H9 (cell line): Measurements from ENCODE around the gene PAOX. TPM values are rescaled to one million over a fixed set of nuclear protein-coding genes. Genes with fewer than 3 reads are reported as not detected.
A peak's percentile ranks its signal among the peaks of the same experiment; 100 is the strongest.

Source experiments
- DNase-seq: peaks from one replicate; pipeline ENCODE4 v3.0.0-alpha.2; 2017
- H2AFZ ChIP-seq: one replicate; pipeline ENCODE4 v1.6.1; 2013; ENCODE audit warnings: mild to moderate bottlenecking, low read length, control low read depth, moderate library complexity
- H2AK5ac ChIP-seq: 2 replicates; pipeline ENCODE4 v1.6.1; 2013; ENCODE audit warnings: low read length, control low read depth, mixed read lengths; ENCODE audit not compliant: insufficient read length
- H2BK120ac ChIP-seq: one replicate; pipeline ENCODE4 v1.6.1; 2013; ENCODE audit warnings: low read depth, mild to moderate bottlenecking, low read length, control low read depth, inconsistent platforms; ENCODE audit not compliant: poor library complexity, severe bottlenecking
- H2BK12ac ChIP-seq: 2 replicates; pipeline ENCODE4 v1.6.1; 2013; ENCODE audit warnings: low read length, control low read depth, mixed read lengths, low read depth; ENCODE audit not compliant: insufficient read length
- H2BK15ac ChIP-seq: 2 replicates; pipeline ENCODE4 v1.6.1; 2013; ENCODE audit warnings: low read depth, low read length, control low read depth
- H2BK20ac ChIP-seq: one replicate; pipeline ENCODE4 v1.6.1; 2013; ENCODE audit warnings: low read depth, mild to moderate bottlenecking, low read length, control low read depth, inconsistent platforms; ENCODE audit not compliant: poor library complexity, severe bottlenecking
- H2BK5ac ChIP-seq: 2 replicates; pipeline ENCODE4 v1.6.1; 2013; ENCODE audit warnings: low read length, control low read depth, mixed read lengths; ENCODE audit not compliant: insufficient read length
- H3K14ac ChIP-seq: 2 replicates; pipeline ENCODE4 v1.6.1; 2013; ENCODE audit warnings: low read length, control low read depth; ENCODE audit not compliant: insufficient read depth
- H3K18ac ChIP-seq: 2 replicates; pipeline ENCODE4 v1.6.1; 2013; ENCODE audit warnings: low read depth, mild to moderate bottlenecking, mixed read lengths, low read length, control low read depth; ENCODE audit not compliant: insufficient read length
- H3K23ac ChIP-seq: 2 replicates; pipeline ENCODE4 v1.6.1; 2013; ENCODE audit warnings: low read length, control low read depth, mixed read lengths, low read depth; ENCODE audit not compliant: insufficient read length
- H3K23me2 ChIP-seq: 2 replicates; pipeline ENCODE4 v1.6.1; 2013; ENCODE audit warnings: low read depth, mild to moderate bottlenecking, mixed read lengths, low read length, control low read depth; ENCODE audit not compliant: insufficient read length, poor library complexity, severe bottlenecking
- H3K27ac ChIP-seq: 2 replicates; pipeline ENCODE4 v1.5.1; 2013; ENCODE audit warnings: low read length, control low read depth, mixed read lengths, low read depth; ENCODE audit not compliant: insufficient read length
- H3K27me3 ChIP-seq: 2 replicates; pipeline ENCODE4 v1.6.1; 2013; ENCODE audit warnings: low read length, control low read depth, inconsistent platforms; ENCODE audit not compliant: insufficient read depth
- H3K4ac ChIP-seq: 2 replicates; pipeline ENCODE4 v1.6.1; 2013; ENCODE audit warnings: low read depth, mild to moderate bottlenecking, control low read depth, inconsistent platforms, low read length, moderate library complexity
- H3K4me1 ChIP-seq: 2 replicates; pipeline ENCODE4 v1.6.1; 2013; ENCODE audit warnings: low read length, control low read depth, inconsistent platforms; ENCODE audit not compliant: insufficient read depth
- H3K4me2 ChIP-seq: 2 replicates; pipeline ENCODE4 v1.6.1; 2013; ENCODE audit warnings: low read length, control low read depth, mixed read lengths; ENCODE audit not compliant: insufficient read length, insufficient read depth
- H3K56ac ChIP-seq: 2 replicates; pipeline ENCODE4 v1.6.1; 2013; ENCODE audit warnings: low read depth, mild to moderate bottlenecking, mixed read lengths, low read length, control low read depth; ENCODE audit not compliant: insufficient read length
- H3K79me1 ChIP-seq: 2 replicates; pipeline ENCODE4 v1.6.1; 2013; ENCODE audit warnings: low read depth, mild to moderate bottlenecking, moderate library complexity, low read length, control low read depth, inconsistent platforms; ENCODE audit not compliant: insufficient read depth, poor library complexity, severe bottlenecking
- H3K79me2 ChIP-seq: 2 replicates; pipeline ENCODE4 v1.6.1; 2013; ENCODE audit warnings: low read length, control low read depth, inconsistent platforms; ENCODE audit not compliant: insufficient read depth
- H3K9ac ChIP-seq: 2 replicates; pipeline ENCODE4 v1.6.1; 2013; ENCODE audit warnings: low read length, control low read depth, mixed read lengths; ENCODE audit not compliant: insufficient read length; ENCODE audit errors: extremely low read depth
- H3K9me3 ChIP-seq: one replicate; pipeline ENCODE4 v1.6.1; 2013; ENCODE audit warnings: low read depth, low read length, inconsistent platforms; ENCODE audit not compliant: control insufficient read depth
- H3T11ph ChIP-seq: one replicate; pipeline ENCODE4 v1.6.1; 2013; ENCODE audit warnings: mild to moderate bottlenecking, low read length, control low read depth, inconsistent platforms
- H4K20me1 ChIP-seq: one replicate; pipeline ENCODE4 v1.6.1; 2013; ENCODE audit not compliant: control insufficient read depth, insufficient read length, insufficient read depth
- H4K5ac ChIP-seq: 2 replicates; pipeline ENCODE4 v1.6.1; 2013; ENCODE audit warnings: low read depth, mild to moderate bottlenecking, mixed read lengths, low read length, control low read depth; ENCODE audit not compliant: insufficient read length
- H4K8ac ChIP-seq: replicated peaks from 2 replicates; pipeline ENCODE4 v1.6.1; 2013; ENCODE audit warnings: low read length, control low read depth, mixed read lengths, low read depth; ENCODE audit not compliant: insufficient read length
- H4K91ac ChIP-seq: 2 replicates; pipeline ENCODE4 v1.6.1; 2013; ENCODE audit warnings: low read depth, mild to moderate bottlenecking, moderate library complexity, mixed read lengths, low read length, control low read depth; ENCODE audit not compliant: insufficient read length
- H3K27ac Mint-ChIP-seq, 3 experiments: 2 replicates in 2 of 3; 3 replicates in 1 of 3; pipeline ENCODE4 v1.8.0; 2020 to 2021; ENCODE audit warnings: mixed read lengths in 3 of 3, mild to moderate bottlenecking in 1 of 3, moderate library complexity in 1 of 3
- H3K27me3 Mint-ChIP-seq: 2 replicates; pipeline ENCODE4 v1.8.0; 2021; ENCODE audit warnings: low read depth, mild to moderate bottlenecking, moderate library complexity, mixed read lengths
- H3K36me3 Mint-ChIP-seq, 3 experiments: 2 replicates in 2 of 3; 3 replicates in 1 of 3; pipeline ENCODE4 v1.8.0; 2020 to 2021; ENCODE audit warnings: low read depth in 3 of 3, mixed read lengths in 3 of 3; ENCODE audit not compliant: insufficient read depth in 1 of 3
- H3K4me1 Mint-ChIP-seq, 2 experiments: 2 replicates each; pipeline ENCODE4 v1.8.0; 2020; ENCODE audit warnings: mixed read lengths in 2 of 2
- H3K4me3 Mint-ChIP-seq, 2 experiments: 2 replicates in 1 of 2; 3 replicates in 1 of 2; pipeline ENCODE4 v1.8.0; 2020 to 2021; ENCODE audit warnings: mild to moderate bottlenecking in 2 of 2, mixed read lengths in 2 of 2, moderate library complexity in 1 of 2
- H3K9me3 Mint-ChIP-seq, 2 experiments: 2 replicates in 1 of 2; 3 replicates in 1 of 2; pipeline ENCODE4 v1.8.0; 2020; ENCODE audit warnings: mild to moderate bottlenecking in 2 of 2, mixed read lengths in 2 of 2, moderate library complexity in 1 of 2
- CTCF ChIP-seq: fragments of 200-600 bp; sonication (generic); conservative IDR thresholded peaks from 3 replicates; pipeline ENCODE4 v1.8.0; 2021; ENCODE audit warnings: antibody characterized with exemption, mild to moderate bottlenecking
- WGBS: extraction: QIAGEN DNeasy Blood & Tissue Kit; methylation state at CpG from one replicate; pipeline ENCODE4 v1.1.7; 2013; ENCODE audit warnings: missing lambda C conversion rate, low lambda C conversion rate, mixed read lengths; ENCODE audit not compliant: insufficient read length; ENCODE audit errors: extremely low coverage; 5-methylcytosine and 5-hydroxymethylcytosine counted together
- total RNA-seq: library from RNA; stranded (reverse); gene quantifications from 2 replicates; pipeline ENCODE4 v1.2.1, GENCODE V29; 2021

The PAOX gene
- total RNA-seq, 1 experiment from 2014 or later = 5.6 TPM

GRCh38 chr10:133372507-133372906, 6.6 kb upstream of the PAOX start:
- no peak overlapping the region for H3K9ac ChIP-seq

More at GRCh38 chr10:133372507-133372906, 6.6 kb upstream of the PAOX start:
- Histone ChIP-seq H2BK12ac (no peak overlapping the region), H2BK5ac (no peak overlapping the region), H3K23ac (no peak overlapping the region), H4K91ac (no peak overlapping the region), H3K79me1 (no peaks in the 10 kb centered on the region), H3K4ac (no peak overlapping the region), H3K4me2 (no peak overlapping the region), H2BK20ac (no peak overlapping the region), H3T11ph (no peak overlapping the region), H4K5ac (no peak overlapping the region), H4K20me1 (no peaks in the 10 kb centered on the region), H3K27me3 (peaks cover 11% of the 10 kb centered on the region), H3K18ac (no peak overlapping the region), H2BK15ac (no peak overlapping the region), H2BK120ac (no peak overlapping the region), H3K9me3 (no peaks in the 10 kb centered on the region), H2AK5ac (no peak overlapping the region), H3K27ac (no peak overlapping the region), H3K23me2 (no peaks in the 10 kb centered on the region), H3K14ac (no peak overlapping the region), H3K56ac (no peak overlapping the region), H3K79me2 (no peaks in the 10 kb centered on the region), H2AFZ (no peak overlapping the region), H3K4me1 (no peaks in the 10 kb centered on the region), H4K8ac (no peak overlapping the region)
- Mint-ChIP-seq H3K4me1 (peaks cover 2 to 7% of the 10 kb centered on the region in 2 experiments; a peak in 3 of 4 replicates), H3K27ac (no peak overlapping the region), H3K4me3 (peak overlapping the region; percentile 64 to 77), H3K27me3 (peaks cover 38% of the 10 kb centered on the region), H3K36me3 (peaks cover 15 to 36% (median 35%) of the 10 kb centered on the region in 3 experiments; a peak in 6 of 7 replicates), H3K9me3 (peaks cover 0 to 2% of the 10 kb centered on the region in 2 experiments; a peak in 2 of 5 replicates)
- DNase-seq = no peak
- no CpG with 5 or more reads among the region's 20 CpGs for WGBS
- no peak for TF ChIP-seq CTCF
